Breast epithelium (tissue), 3 donors: ENCODE results near the gene PDE7B.

Experiments used
- POLR2A ChIP-seq: fragments of 450-650 bp; IDR thresholded peaks from one replicate; pipeline ENCODE4 v1.6.1; 2016; ENCODE audit warnings: antibody characterized with exemption, mild to moderate bottlenecking, moderate library complexity
- POLR2AphosphoS5 ChIP-seq, 3 donors: sonication (generic); formaldehyde crosslinking; IDR thresholded peaks; one replicate each; pipeline ENCODE4 v1.6.1; 2017; ENCODE audit warnings: antibody characterized with exemption in 3 of 3
- TF ChIP-seq, protein P1 (sequence below), 3 donors: fragments of 450-650 bp; IDR thresholded peaks; one replicate each; pipeline ENCODE4 v1.5.1; 2016 to 2017; ENCODE audit warnings: antibody characterized with exemption in 3 of 3, mild to moderate bottlenecking in 3 of 3, moderate library complexity in 3 of 3

DNA sequence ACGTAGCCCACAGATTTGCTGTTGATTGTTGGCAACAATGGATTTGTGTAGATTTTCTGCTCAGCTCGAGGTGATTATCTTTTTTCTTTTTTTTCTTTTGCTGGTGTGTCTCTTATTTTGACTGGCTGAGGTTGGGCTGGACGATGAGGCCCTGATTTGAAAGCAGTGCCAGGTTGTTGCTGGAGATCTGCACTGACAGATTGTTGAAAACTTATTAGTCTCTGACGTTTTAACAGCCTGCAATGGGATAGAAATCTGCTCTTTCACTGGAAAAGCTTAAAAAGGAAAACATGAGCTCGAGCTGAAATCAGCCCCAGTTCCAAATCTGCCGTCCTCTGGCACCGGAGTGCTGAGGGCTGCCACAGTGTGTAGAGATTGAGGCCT, 87.7 kb downstream of the PDE7B start:
- TF ChIP-seq, protein P1, sequence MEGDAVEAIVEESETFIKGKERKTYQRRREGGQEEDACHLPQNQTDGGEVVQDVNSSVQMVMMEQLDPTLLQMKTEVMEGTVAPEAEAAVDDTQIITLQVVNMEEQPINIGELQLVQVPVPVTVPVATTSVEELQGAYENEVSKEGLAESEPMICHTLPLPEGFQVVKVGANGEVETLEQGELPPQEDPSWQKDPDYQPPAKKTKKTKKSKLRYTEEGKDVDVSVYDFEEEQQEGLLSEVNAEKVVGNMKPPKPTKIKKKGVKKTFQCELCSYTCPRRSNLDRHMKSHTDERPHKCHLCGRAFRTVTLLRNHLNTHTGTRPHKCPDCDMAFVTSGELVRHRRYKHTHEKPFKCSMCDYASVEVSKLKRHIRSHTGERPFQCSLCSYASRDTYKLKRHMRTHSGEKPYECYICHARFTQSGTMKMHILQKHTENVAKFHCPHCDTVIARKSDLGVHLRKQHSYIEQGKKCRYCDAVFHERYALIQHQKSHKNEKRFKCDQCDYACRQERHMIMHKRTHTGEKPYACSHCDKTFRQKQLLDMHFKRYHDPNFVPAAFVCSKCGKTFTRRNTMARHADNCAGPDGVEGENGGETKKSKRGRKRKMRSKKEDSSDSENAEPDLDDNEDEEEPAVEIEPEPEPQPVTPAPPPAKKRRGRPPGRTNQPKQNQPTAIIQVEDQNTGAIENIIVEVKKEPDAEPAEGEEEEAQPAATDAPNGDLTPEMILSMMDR (IDR thresholded peaks at IDR 0.05), result no peak
- TF ChIP-seq POLR2AphosphoS5 (IDR thresholded peaks at IDR 0.05) (no peak), POLR2A (no peak)
